Right lobe of liver (tissue), 4 donors: ENCODE data around the gene CUBN.

ENCODE experiments used
- CTCF ChIP-seq, 4 donors: fragments of 200-600 bp in 3 of 4; fragments of 450-650 bp in 1 of 4; IDR thresholded peaks; one replicate each; pipeline versions ENCODE4 v1.5.1 to v1.8.0; 2016 to 2022; ENCODE audit warnings: antibody characterized with exemption in 4 of 4, mild to moderate bottlenecking in 2 of 4
- POLR2A ChIP-seq: fragments of 450-650 bp; IDR thresholded peaks from one replicate; pipeline ENCODE4 v1.6.1; 2017; ENCODE audit warnings: antibody characterized with exemption, mild to moderate bottlenecking
- donor health status: DM: no; HTN: no; CAD: no.
- donor health status: DM: no; HTN: no; CAD: no.
- donor health status: DM: no; HTN: yes; CAD: no.

DNA sequence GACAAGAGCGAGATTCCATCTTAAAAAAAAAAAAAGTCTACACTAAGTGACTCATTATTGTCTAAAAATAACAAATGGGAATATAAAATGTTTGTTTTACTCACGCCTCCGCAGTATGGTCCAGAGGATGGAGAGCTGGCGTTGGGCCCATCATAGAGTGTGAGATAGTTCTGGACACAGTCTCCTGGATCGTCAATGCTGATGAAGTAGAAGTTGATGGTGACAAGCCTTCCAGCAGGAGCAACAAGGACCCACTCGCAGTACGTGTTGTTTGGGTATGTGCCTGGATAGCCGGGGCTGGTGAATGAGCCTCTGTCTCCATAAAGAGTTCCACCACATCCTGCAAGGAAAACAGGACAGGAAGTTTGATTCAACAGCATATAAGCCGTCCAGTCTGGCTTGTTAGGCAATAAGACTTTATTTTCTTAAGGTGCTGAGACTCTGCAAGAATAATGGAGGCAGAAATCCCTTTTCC lies 300.9 kb downstream of the CUBN start:
- no peak for TF ChIP-seq CTCF (IDR thresholded peaks at IDR 0.05)
- no peak for TF ChIP-seq POLR2A
